ENCODE data around the gene B3GALT6.
A peak's percentile ranks its signal among the peaks of the same experiment; 100 is the strongest.

- TF ChIP-seq, protein P1, sequence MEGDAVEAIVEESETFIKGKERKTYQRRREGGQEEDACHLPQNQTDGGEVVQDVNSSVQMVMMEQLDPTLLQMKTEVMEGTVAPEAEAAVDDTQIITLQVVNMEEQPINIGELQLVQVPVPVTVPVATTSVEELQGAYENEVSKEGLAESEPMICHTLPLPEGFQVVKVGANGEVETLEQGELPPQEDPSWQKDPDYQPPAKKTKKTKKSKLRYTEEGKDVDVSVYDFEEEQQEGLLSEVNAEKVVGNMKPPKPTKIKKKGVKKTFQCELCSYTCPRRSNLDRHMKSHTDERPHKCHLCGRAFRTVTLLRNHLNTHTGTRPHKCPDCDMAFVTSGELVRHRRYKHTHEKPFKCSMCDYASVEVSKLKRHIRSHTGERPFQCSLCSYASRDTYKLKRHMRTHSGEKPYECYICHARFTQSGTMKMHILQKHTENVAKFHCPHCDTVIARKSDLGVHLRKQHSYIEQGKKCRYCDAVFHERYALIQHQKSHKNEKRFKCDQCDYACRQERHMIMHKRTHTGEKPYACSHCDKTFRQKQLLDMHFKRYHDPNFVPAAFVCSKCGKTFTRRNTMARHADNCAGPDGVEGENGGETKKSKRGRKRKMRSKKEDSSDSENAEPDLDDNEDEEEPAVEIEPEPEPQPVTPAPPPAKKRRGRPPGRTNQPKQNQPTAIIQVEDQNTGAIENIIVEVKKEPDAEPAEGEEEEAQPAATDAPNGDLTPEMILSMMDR (IDR thresholded peaks at IDR 0.05 in 8 of 11, conservative IDR thresholded peaks at IDR 0.05 in 3 of 11), result no peak
- TF ChIP-seq POLR2AphosphoS5 (IDR thresholded peaks at IDR 0.05) (peak in 2 of 3 donors; percentile 14 to 24), POLR2A (IDR thresholded peaks at IDR 0.05) (no peak)
These were observed 49.4 kb upstream of the B3GALT6 start for GRCh38 chr1:1182491-1183220.

All from spleen (tissue), 7 donors.